GM23338 (cell line): ENCODE data around the gene QRICH2. TPM values are rescaled to one million over a fixed set of nuclear protein-coding genes. Genes with fewer than 3 reads are reported as not detected.

Experiments used
- ATAC-seq: fragments of 200-7000 bp; cut with Tn5 transposase; 3 replicates; pipeline ENCODE4 v1.9.1; 2020
- DNase-seq: peaks from one replicate; pipeline ENCODE4 v3.0.0-alpha.2; 2015; ENCODE audit warnings: low spot score
- H2AFZ ChIP-seq: fragments of 200-600 bp; sonication (generic); 2 replicates; pipeline ENCODE4 v1.8.0; 2016; ENCODE audit warnings: antibody characterized with exemption, mild to moderate bottlenecking, moderate library complexity
- H3F3A ChIP-seq: fragments of 200-600 bp; sonication (generic); replicated peaks from 2 replicates; pipeline ENCODE4 v1.8.0; 2017; ENCODE audit warnings: antibody characterized with exemption, mixed run types, low read depth
- H3K27ac ChIP-seq: fragments of 200-600 bp; sonication (generic); 2 replicates; pipeline ENCODE4 v1.6.1; 2016; ENCODE audit warnings: low read depth
- H3K27me3 ChIP-seq: fragments of 200-600 bp; sonication (generic); 2 replicates; pipeline ENCODE4 v1.8.0; 2016; ENCODE audit warnings: mild to moderate bottlenecking, mixed run types, moderate library complexity; ENCODE audit not compliant: insufficient read depth
- H3K36me3 ChIP-seq: fragments of 200-600 bp; sonication (generic); 2 replicates; pipeline ENCODE4 v1.8.0; 2016; ENCODE audit warnings: mild to moderate bottlenecking; ENCODE audit not compliant: insufficient read depth
- H3K4me1 ChIP-seq: fragments of 200-600 bp; sonication (generic); 2 replicates; pipeline ENCODE4 v1.8.0; 2016; ENCODE audit warnings: mild to moderate bottlenecking, moderate library complexity; ENCODE audit not compliant: insufficient read depth
- H3K4me2 ChIP-seq: fragments of 200-600 bp; sonication (generic); 2 replicates; pipeline ENCODE4 v1.7.1; 2017; ENCODE audit warnings: mixed run types
- H3K4me3 ChIP-seq: fragments of 200-600 bp; sonication (generic); 2 replicates; pipeline ENCODE4 v1.6.1; 2016; ENCODE audit warnings: mixed run types
- H3K79me2 ChIP-seq: fragments of 200-600 bp; sonication (generic); replicated peaks from 2 replicates; pipeline ENCODE4 v1.8.0; 2017; ENCODE audit warnings: mild to moderate bottlenecking; ENCODE audit not compliant: insufficient read depth
- H3K9me2 ChIP-seq: fragments of 200-600 bp; sonication (generic); 2 replicates; pipeline ENCODE4 v1.8.0; 2017; ENCODE audit not compliant: insufficient read depth
- H4K20me1 ChIP-seq: fragments of 200-600 bp; sonication (generic); replicated peaks from 2 replicates; pipeline ENCODE4 v1.8.0; 2017; ENCODE audit warnings: mild to moderate bottlenecking; ENCODE audit not compliant: insufficient read depth
- H3K27ac Mint-ChIP-seq: 2 replicates; pipeline ENCODE4 v1.8.0; 2020; ENCODE audit warnings: inconsistent platforms, mild to moderate bottlenecking, moderate library complexity, mixed read lengths
- H3K27me3 Mint-ChIP-seq: 3 replicates; pipeline ENCODE4 v1.8.0; 2022; ENCODE audit warnings: low read depth, mild to moderate bottlenecking, moderate library complexity, mixed read lengths, inconsistent platforms; ENCODE audit not compliant: insufficient read depth, poor library complexity
- H3K36me3 Mint-ChIP-seq: 3 replicates; pipeline ENCODE4 v1.8.0; 2021; ENCODE audit warnings: low read depth, mild to moderate bottlenecking, inconsistent platforms, moderate library complexity, mixed read lengths
- H3K4me1 Mint-ChIP-seq: 3 replicates; pipeline ENCODE4 v1.8.0; 2020; ENCODE audit warnings: mild to moderate bottlenecking, inconsistent platforms, mixed read lengths
- H3K4me3 Mint-ChIP-seq: 3 replicates; pipeline ENCODE4 v1.8.0; 2021; ENCODE audit warnings: moderate library complexity, mild to moderate bottlenecking, inconsistent platforms, mixed read lengths
- H3K9me3 Mint-ChIP-seq: 3 replicates; pipeline ENCODE4 v1.8.0; 2020; ENCODE audit warnings: moderate library complexity, mild to moderate bottlenecking, inconsistent platforms, mixed read lengths
- CREB1 ChIP-seq: fragments of 250-450 bp; sonication (Bioruptor Pico); IDR thresholded peaks from 2 replicates; pipeline ENCODE4 v1.5.0; 2020; ENCODE audit warnings: low read depth, mild to moderate bottlenecking, moderate library complexity
- CTCF ChIP-seq, 2 experiments: fragments of 200-600 bp in 1 of 2; sonication (generic) in 1 of 2; conservative IDR thresholded peaks; 2 replicates each; pipeline versions ENCODE4 v1.5.1 to v1.6.1; 2016 to 2017; ENCODE audit warnings: antibody characterized with exemption in 2 of 2, low read depth in 2 of 2, mild to moderate bottlenecking in 2 of 2, moderate library complexity in 1 of 2
- EZH2 ChIP-seq: fragments of 200-600 bp; sonication (generic); IDR thresholded peaks from one replicate; pipeline ENCODE4 v1.8.0; 2017; ENCODE audit warnings: antibody characterized with exemption, mild to moderate bottlenecking, low read depth; ENCODE audit not compliant: unreplicated experiment
- EZH2phosphoT487 ChIP-seq: fragments of 200-600 bp; sonication (generic); IDR thresholded peaks from one replicate; pipeline ENCODE4 v1.8.1; 2018; ENCODE audit warnings: antibody characterized with exemption; ENCODE audit not compliant: unreplicated experiment
- JUNB ChIP-seq: IDR thresholded peaks from one replicate; pipeline ENCODE4 v1.6.1; 2016; ENCODE audit warnings: antibody characterized with exemption; ENCODE audit not compliant: unreplicated experiment
- NANOG ChIP-seq: IDR thresholded peaks from 2 replicates; pipeline ENCODE4 v1.6.1; 2016; ENCODE audit warnings: antibody characterized with exemption, borderline replicate concordance
- REST ChIP-seq: IDR thresholded peaks from one replicate; pipeline ENCODE4 v1.6.1; 2018; ENCODE audit warnings: antibody characterized with exemption; ENCODE audit not compliant: unreplicated experiment
- STAT1 ChIP-seq: IDR thresholded peaks from one replicate; pipeline ENCODE4 v1.6.1; 2016; ENCODE audit warnings: antibody characterized with exemption; ENCODE audit not compliant: unreplicated experiment
- ZNF114 ChIP-seq: fragments of 250-450 bp; sonication (Bioruptor Pico); IDR thresholded peaks from 2 replicates; pipeline ENCODE4 v1.5.0; 2020; ENCODE audit warnings: mild to moderate bottlenecking, moderate library complexity
- ZNF331 ChIP-seq: fragments of 250-450 bp; sonication (Bioruptor Pico); IDR thresholded peaks from 2 replicates; pipeline ENCODE4 v1.5.0; 2020; ENCODE audit warnings: low read depth, mild to moderate bottlenecking, moderate library complexity
- polyA plus RNA-seq: library from polyadenylated mRNA; unstranded; fragments of >200 nt; fragmentation: Nextera tagmentation; extraction: Ambion mirVana; gene quantifications from 2 replicates; pipeline ENCODE4 v1.2.1, GENCODE V29; 2016
- total RNA-seq: library from RNA; depleted of rRNA; stranded (reverse); fragments of >200 nt; shearing (Covaris generic); gene quantifications from 2 replicates; pipeline ENCODE4 v1.2.3, GENCODE V29; 2014
- TF ChIP-seq, protein P1 (sequence below): fragments of 250-450 bp; sonication (Bioruptor Pico); IDR thresholded peaks from 2 replicates; pipeline ENCODE4 v1.5.0; 2020; ENCODE audit warnings: mild to moderate bottlenecking, moderate library complexity

The QRICH2 gene
- total and polyA plus RNA-seq, 2 experiments from 2014 or later = 2.2 to 3.7 TPM

- TF ChIP-seq, protein P1, sequence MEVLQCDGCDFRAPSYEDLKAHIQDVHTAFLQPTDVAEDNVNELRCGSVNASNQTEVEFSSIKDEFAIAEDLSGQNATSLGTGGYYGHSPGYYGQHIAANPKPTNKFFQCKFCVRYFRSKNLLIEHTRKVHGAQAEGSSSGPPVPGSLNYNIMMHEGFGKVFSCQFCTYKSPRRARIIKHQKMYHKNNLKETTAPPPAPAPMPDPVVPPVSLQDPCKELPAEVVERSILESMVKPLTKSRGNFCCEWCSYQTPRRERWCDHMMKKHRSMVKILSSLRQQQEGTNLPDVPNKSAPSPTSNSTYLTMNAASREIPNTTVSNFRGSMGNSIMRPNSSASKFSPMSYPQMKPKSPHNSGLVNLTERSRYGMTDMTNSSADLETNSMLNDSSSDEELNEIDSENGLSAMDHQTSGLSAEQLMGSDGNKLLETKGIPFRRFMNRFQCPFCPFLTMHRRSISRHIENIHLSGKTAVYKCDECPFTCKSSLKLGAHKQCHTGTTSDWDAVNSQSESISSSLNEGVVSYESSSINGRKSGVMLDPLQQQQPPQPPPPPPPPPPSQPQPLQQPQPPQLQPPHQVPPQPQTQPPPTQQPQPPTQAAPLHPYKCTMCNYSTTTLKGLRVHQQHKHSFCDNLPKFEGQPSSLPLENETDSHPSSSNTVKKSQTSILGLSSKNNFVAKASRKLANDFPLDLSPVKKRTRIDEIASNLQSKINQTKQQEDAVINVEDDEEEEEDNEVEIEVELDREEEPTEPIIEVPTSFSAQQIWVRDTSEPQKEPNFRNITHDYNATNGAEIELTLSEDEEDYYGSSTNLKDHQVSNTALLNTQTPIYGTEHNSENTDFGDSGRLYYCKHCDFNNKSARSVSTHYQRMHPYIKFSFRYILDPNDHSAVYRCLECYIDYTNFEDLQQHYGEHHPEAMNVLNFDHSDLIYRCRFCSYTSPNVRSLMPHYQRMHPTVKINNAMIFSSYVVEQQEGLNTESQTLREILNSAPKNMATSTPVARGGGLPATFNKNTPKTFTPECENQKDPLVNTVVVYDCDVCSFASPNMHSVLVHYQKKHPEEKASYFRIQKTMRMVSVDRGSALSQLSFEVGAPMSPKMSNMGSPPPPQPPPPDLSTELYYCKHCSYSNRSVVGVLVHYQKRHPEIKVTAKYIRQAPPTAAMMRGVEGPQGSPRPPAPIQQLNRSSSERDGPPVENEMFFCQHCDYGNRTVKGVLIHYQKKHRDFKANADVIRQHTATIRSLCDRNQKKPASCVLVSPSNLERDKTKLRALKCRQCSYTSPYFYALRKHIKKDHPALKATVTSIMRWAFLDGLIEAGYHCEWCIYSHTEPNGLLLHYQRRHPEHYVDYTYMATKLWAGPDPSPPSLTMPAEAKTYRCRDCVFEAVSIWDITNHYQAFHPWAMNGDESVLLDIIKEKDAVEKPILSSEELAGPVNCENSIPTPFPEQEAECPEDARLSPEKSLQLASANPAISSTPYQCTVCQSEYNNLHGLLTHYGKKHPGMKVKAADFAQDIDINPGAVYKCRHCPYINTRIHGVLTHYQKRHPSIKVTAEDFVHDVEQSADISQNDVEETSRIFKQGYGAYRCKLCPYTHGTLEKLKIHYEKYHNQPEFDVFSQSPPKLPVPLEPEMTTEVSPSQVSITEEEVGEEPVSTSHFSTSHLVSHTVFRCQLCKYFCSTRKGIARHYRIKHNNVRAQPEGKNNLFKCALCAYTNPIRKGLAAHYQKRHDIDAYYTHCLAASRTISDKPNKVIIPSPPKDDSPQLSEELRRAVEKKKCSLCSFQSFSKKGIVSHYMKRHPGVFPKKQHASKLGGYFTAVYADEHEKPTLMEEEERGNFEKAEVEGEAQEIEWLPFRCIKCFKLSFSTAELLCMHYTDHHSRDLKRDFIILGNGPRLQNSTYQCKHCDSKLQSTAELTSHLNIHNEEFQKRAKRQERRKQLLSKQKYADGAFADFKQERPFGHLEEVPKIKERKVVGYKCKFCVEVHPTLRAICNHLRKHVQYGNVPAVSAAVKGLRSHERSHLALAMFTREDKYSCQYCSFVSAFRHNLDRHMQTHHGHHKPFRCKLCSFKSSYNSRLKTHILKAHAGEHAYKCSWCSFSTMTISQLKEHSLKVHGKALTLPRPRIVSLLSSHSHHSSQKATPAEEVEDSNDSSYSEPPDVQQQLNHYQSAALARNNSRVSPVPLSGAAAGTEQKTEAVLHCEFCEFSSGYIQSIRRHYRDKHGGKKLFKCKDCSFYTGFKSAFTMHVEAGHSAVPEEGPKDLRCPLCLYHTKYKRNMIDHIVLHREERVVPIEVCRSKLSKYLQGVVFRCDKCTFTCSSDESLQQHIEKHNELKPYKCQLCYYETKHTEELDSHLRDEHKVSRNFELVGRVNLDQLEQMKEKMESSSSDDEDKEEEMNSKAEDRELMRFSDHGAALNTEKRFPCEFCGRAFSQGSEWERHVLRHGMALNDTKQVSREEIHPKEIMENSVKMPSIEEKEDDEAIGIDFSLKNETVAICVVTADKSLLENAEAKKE (CRISPR knock-in tag) = no peak
- TF ChIP-seq CTCF (conservative IDR thresholded peaks at IDR 0.05; ENCODE audit: low read depth in 2 of 2) = no peak
Measured at GRCh38 chr17:76247304-76247703, 60.8 kb downstream of the QRICH2 start (continued).

DNA sequence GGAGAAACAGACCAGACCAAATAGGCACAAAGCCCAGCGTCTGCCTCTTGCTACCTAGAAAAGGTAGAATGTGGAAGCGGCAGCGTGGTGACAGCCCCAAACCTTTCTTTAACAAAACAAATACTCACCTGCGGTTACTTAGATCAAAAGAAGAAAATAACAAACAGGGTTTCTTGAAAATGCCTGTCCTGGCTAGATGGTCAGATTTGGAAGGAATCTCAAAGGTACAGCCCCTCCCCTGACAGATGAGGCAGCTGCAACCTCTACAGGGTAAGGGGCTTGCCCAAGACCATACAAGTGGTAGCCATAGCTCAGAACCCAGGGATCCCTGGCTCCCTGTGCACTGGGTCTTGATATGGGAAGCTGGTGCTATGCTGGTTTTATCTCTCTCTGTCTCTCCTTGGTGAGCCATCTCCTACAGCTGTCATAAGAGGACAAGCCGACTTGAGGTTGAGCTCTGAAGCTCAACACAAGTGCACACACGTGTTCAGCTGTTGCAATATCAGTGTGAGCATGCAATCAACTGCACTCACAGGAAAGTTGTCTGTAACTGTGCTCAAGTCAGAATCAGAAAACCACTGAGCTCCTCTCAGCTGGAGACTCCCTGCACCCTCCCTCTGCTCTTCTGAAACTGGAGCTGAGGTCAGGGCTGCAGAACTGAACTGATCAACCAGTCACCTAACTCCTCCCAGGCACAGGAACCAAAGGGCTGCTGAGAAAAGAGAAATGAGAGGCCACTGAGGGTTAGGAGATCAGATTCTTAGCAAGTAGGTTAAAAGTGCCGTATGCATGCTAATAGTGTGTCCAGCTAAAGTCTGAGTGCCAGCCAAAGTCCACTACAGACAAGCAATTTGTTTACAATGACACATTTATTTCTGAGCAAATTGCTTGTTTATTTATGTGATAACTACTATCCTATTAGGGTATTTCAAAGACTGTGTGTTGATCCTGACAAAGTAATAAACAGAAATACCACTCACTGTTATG, 61.7 kb downstream of the QRICH2 start:
- peaks cover 31% of the 10 kb centered on the region for H3K27me3 Mint-ChIP-seq
- no peaks in the 10 kb centered on the region for H3K36me3 Mint-ChIP-seq
- no peaks in the 10 kb centered on the region for H4K20me1 ChIP-seq
- no peaks in the 10 kb centered on the region for H3K9me2 ChIP-seq
- H3K27me3 ChIP-seq = peaks cover 21% of the 10 kb centered on the region
- no peak overlapping the region for H3K27ac ChIP-seq
- H3K27ac Mint-ChIP-seq = no peak overlapping the region
- DNase-seq = no peak
- no peak overlapping the region for H3K4me3 ChIP-seq
- H3K4me1 ChIP-seq = peaks cover 2% of the 10 kb centered on the region
- H3K4me1 Mint-ChIP-seq = peaks cover 9% of the 10 kb centered on the region
- no peaks in the 10 kb centered on the region for H3K9me3 Mint-ChIP-seq
- ATAC-seq = peak; percentile 67
- H3K4me2 ChIP-seq = no peak overlapping the region
- H3K79me2 ChIP-seq = no peaks in the 10 kb centered on the region
- 0 out of 2 replicates have a peak, but pooled peaks cover 3% of the 10 kb centered on the region for H3F3A ChIP-seq
- H3K36me3 ChIP-seq = no peaks in the 10 kb centered on the region
- no peak overlapping the region; the same call in 2 of the 3 replicates for H3K4me3 Mint-ChIP-seq
- peak overlapping the region; percentile 47; the same call in 1 of the 2 replicates for H2AFZ ChIP-seq
- TF ChIP-seq REST = no peak
- no peak for TF ChIP-seq NANOG
- no peak for TF ChIP-seq ZNF114 (CRISPR knock-in tag)
- TF ChIP-seq CREB1 (CRISPR knock-in tag) = no peak
- no peak for TF ChIP-seq EZH2phosphoT487
- TF ChIP-seq EZH2 = no peak
- no peak for TF ChIP-seq ZNF331 (CRISPR knock-in tag)
- TF ChIP-seq JUNB = no peak
- no peak for TF ChIP-seq STAT1
